Left kidney (tissue), 2 donors: ENCODE data around the gene VAV1. TPM values are rescaled to one million over a fixed set of nuclear protein-coding genes. Genes with fewer than 3 reads are reported as not detected.
"Not testable (repeated sequence)": the region's sequence is repeated elsewhere in the genome, so short reads cannot be mapped to it uniquely, and the experiment has no call there.

Experiments used
- DNase-seq: peaks from one replicate; pipeline ENCODE4 v3.0.0-alpha.2; 2013
- polyA plus RNA-seq: library from polyadenylated mRNA; unstranded; fragments of 120-200 nt; gene quantifications from one replicate; pipeline ENCODE4 v1.2.1, GENCODE V29; 2013; ENCODE audit not compliant: insufficient read length

VAV1 gene
- polyA plus RNA-seq, 1 donor, result 1.5 TPM

- DNase-seq, result no peak
These were observed 18.0 kb downstream of the VAV1 start for GRCh38 chr19:6790194-6791128.

- no peak for DNase-seq
These were observed 18.7 kb downstream of the VAV1 start for GRCh38 chr19:6791237-6791636.

- no peak for DNase-seq
These were observed 20.9 kb downstream of the VAV1 start for GRCh38 chr19:6793411-6793810.

- no peak for DNase-seq
These were observed 21.5 kb downstream of the VAV1 start for GRCh38 chr19:6793973-6794372.

- no peak for DNase-seq
These were observed 22.4 kb downstream of the VAV1 start for GRCh38 chr19:6794686-6795431.

GRCh38 chr19:6796278-6796677 lies 23.8 kb downstream of the VAV1 start:
- no peak for DNase-seq

GRCh38 chr19:6797646-6798045 lies 25.1 kb downstream of the VAV1 start:
- no peak for DNase-seq

GRCh38 chr19:6800160-6800790 lies 27.8 kb downstream of the VAV1 start:
- DNase-seq, result not testable (repeated sequence)

GRCh38 chr19:6800991-6801484 lies 28.5 kb downstream of the VAV1 start:
- DNase-seq, result no peak

GRCh38 chr19:6801485-6802086 lies 29.1 kb downstream of the VAV1 start:
- no peak for DNase-seq

GRCh38 chr19:6802336-6803035 lies 30.0 kb downstream of the VAV1 start:
- DNase-seq, result no peak

- no peak for DNase-seq
These were observed 30.5 kb downstream of the VAV1 start for GRCh38 chr19:6803036-6803404.

GRCh38 chr19:6806488-6806887 lies 34.0 kb downstream of the VAV1 start:
- no peak for DNase-seq

- DNase-seq, result no peak
These were observed 34.8 kb downstream of the VAV1 start for GRCh38 chr19:6807291-6807690.

GRCh38 chr19:6808494-6808893 lies 36.0 kb downstream of the VAV1 start:
- DNase-seq, result no peak

GRCh38 chr19:6809262-6809661 lies 36.8 kb downstream of the VAV1 start:
- no peak for DNase-seq

- DNase-seq, result no peak
These were observed 38.9 kb downstream of the VAV1 start for GRCh38 chr19:6811378-6811777.

- no peak for DNase-seq
These were observed 39.4 kb downstream of the VAV1 start for GRCh38 chr19:6811906-6812305.

GRCh38 chr19:6812612-6813011 lies 40.1 kb downstream of the VAV1 start:
- DNase-seq, result no peak

GRCh38 chr19:6813659-6814058 lies 41.2 kb downstream of the VAV1 start:
- no peak for DNase-seq

GRCh38 chr19:6817179-6817578 lies 44.7 kb downstream of the VAV1 start:
- no peak for DNase-seq

- DNase-seq, result no peak
These were observed 45.7 kb downstream of the VAV1 start for GRCh38 chr19:6818246-6818645.
